ENCODE data around the gene GRIK3.

GRCh38 chr1:36842448-36842847 lies 191.9 kb downstream of the GRIK3 start:
- TF ChIP-seq FOXA1 (IDR thresholded peaks at IDR 0.05) = no peak
- TF ChIP-seq TARDBP (IDR thresholded peaks at IDR 0.05) = no peak
- no peak for TF ChIP-seq FOXK2 (IDR thresholded peaks at IDR 0.05)
- TF ChIP-seq BHLHE40 (IDR thresholded peaks at IDR 0.05; ENCODE audit: borderline replicate concordance) = no peak
- TF ChIP-seq LEF1 (IDR thresholded peaks at IDR 0.05; ENCODE audit: borderline replicate concordance) = no peak
- TF ChIP-seq HDGF (IDR thresholded peaks at IDR 0.05; ENCODE audit: borderline replicate concordance) = no peak
- TF ChIP-seq ZNF384 (IDR thresholded peaks at IDR 0.05) = no peak
- no peak for TF ChIP-seq NFRKB (IDR thresholded peaks at IDR 0.05)
- no peak for TF ChIP-seq SUZ12 (IDR thresholded peaks at IDR 0.05)
- TF ChIP-seq CTBP1 (IDR thresholded peaks at IDR 0.05; ENCODE audit: borderline replicate concordance) = no peak
- no peak for TF ChIP-seq SP1 (IDR thresholded peaks at IDR 0.05)
- TF ChIP-seq PKNOX1 (IDR thresholded peaks at IDR 0.05) = no peak

Data from HEK293T (cell line).